CD4-positive, alpha-beta T cell treated with Interleukin-4 for 1 hour (primary cell): Measurements from ENCODE around the gene LNX1.

Experiments used
- DNase-seq, 2 donors: peaks; one replicate each; pipeline ENCODE4 v3.0.0-alpha.2; 2020 to 2022

Gene LNX1

GRCh38 chr4:53591372-53591892 is at the start of gene LNX1:
LNX1 (minus strand) TSS chr4:53591486; CDS start chr4:53574002, 17,484 bp downstream.
- no peak for DNase-seq

GRCh38 chr4:53640576-53641453 is 49.5 kb upstream of the LNX1 start:
- no peak for DNase-seq

GRCh38 chr4:53638919-53639318 is 47.6 kb upstream of the LNX1 start:
- DNase-seq = no peak

GRCh38 chr4:53637348-53637747 is 46.1 kb upstream of the LNX1 start:
- no peak for DNase-seq

GRCh38 chr4:53635697-53636483 is 44.6 kb upstream of the LNX1 start:
- DNase-seq = no peak

GRCh38 chr4:53633608-53634007 is 42.3 kb upstream of the LNX1 start:
- no peak for DNase-seq

- DNase-seq = no peak
Observed at GRCh38 chr4:53629296-53629695, 38.0 kb upstream of the LNX1 start.

- no peak for DNase-seq
Observed at GRCh38 chr4:53626491-53626890, 35.2 kb upstream of the LNX1 start.

- DNase-seq = no peak
Observed at GRCh38 chr4:53625888-53626287, 34.6 kb upstream of the LNX1 start.

GRCh38 chr4:53622739-53623151 is 31.5 kb upstream of the LNX1 start:
- DNase-seq = no peak

GRCh38 chr4:53620956-53621355 is 29.7 kb upstream of the LNX1 start:
- DNase-seq = no peak

GRCh38 chr4:53619431-53619830 is 28.1 kb upstream of the LNX1 start:
- no peak for DNase-seq

- no peak for DNase-seq
Observed at GRCh38 chr4:53618321-53618720, 27.0 kb upstream of the LNX1 start.

GRCh38 chr4:53617101-53617680 is 25.9 kb upstream of the LNX1 start:
- no peak for DNase-seq

- no peak for DNase-seq
Observed at GRCh38 chr4:53616219-53616618, 24.9 kb upstream of the LNX1 start.

- DNase-seq = no peak
Observed at GRCh38 chr4:53614591-53614990, 23.3 kb upstream of the LNX1 start.

GRCh38 chr4:53613428-53613827 is 22.1 kb upstream of the LNX1 start:
- DNase-seq = no peak

GRCh38 chr4:53608649-53609048 is 17.4 kb upstream of the LNX1 start:
- DNase-seq = no peak

- no peak for DNase-seq
Observed at GRCh38 chr4:53608242-53608641, 17.0 kb upstream of the LNX1 start.

- no peak for DNase-seq
Observed at GRCh38 chr4:53605783-53606182, 14.5 kb upstream of the LNX1 start.

- DNase-seq = no peak
Observed at GRCh38 chr4:53602390-53602789, 11.1 kb upstream of the LNX1 start.

- DNase-seq = no peak
Observed at GRCh38 chr4:53601251-53601764, 10.0 kb upstream of the LNX1 start.

- DNase-seq = no peak
Observed at GRCh38 chr4:53599632-53600031, 8.3 kb upstream of the LNX1 start.
